AG04450 (cell line): ENCODE data around the gene STK26. TPM values are rescaled to one million over a fixed set of nuclear protein-coding genes. Genes with fewer than 3 reads are reported as not detected.
"Not testable (repeated sequence)": the region's sequence is repeated elsewhere in the genome, so short reads cannot be mapped to it uniquely, and the experiment has no call there.

ENCODE experiments used
- CTCF ChIA-PET: fragments of 300-600, 350-600 bp; formaldehyde crosslinking; extraction: SDS; loops from one replicate; lab custom pipeline; 2022; ENCODE audit warnings: antibody characterized with exemption, inconsistent platforms; lab: Charles Lee
- POLR2A ChIA-PET: fragments of 350-600 bp; formaldehyde crosslinking; extraction: SDS; loops from one replicate; lab custom pipeline; 2021; ENCODE audit warnings: antibody characterized with exemption, inconsistent platforms; lab: Yijun Ruan, JAX
- DNase-seq: peaks from one replicate; pipeline ENCODE4 v3.0.0-alpha.2; 2011; ENCODE audit warnings: low read depth, low spot score
- H3K27ac ChIP-seq: one replicate; pipeline ENCODE4 v1.5.1; 2012; ENCODE audit warnings: low read depth, low read length, control low read depth
- H3K27me3 ChIP-seq: one replicate; pipeline ENCODE4 v1.6.0; 2012; ENCODE audit warnings: low read length; ENCODE audit not compliant: control insufficient read depth, insufficient read depth
- H3K4me3 ChIP-seq: 2 replicates; pipeline ENCODE4 v1.5.1; 2011; ENCODE audit warnings: mild to moderate bottlenecking, low read depth, low read length, control low read depth
- H3K9me3 ChIP-seq: 2 replicates; pipeline ENCODE4 v1.5.1; 2012; ENCODE audit warnings: low read length; ENCODE audit not compliant: control insufficient read depth, insufficient read depth
- CTCF ChIP-seq: IDR thresholded peaks from 2 replicates; pipeline ENCODE4 v1.5.1; 2011; ENCODE audit warnings: low read depth, low read length, control low read depth, inconsistent platforms
- polyA plus RNA-seq: library from polyadenylated mRNA; depleted of rRNA; stranded (reverse); fragments of >200 nt; gene quantifications from 2 replicates; pipeline ENCODE4 v1.2.3, GENCODE V29; 2011

Gene STK26
- polyA plus RNA-seq, 1 experiment, result 0.61 TPM

- POLR2A ChIA-PET, result no interaction called here
These were observed 20.9 kb downstream of the STK26 start for GRCh38 chrX:132043977-132044376.

GRCh38 chrX:132044953-132045352, 21.9 kb downstream of the STK26 start:
- Histone ChIP-seq H3K27ac (no peak overlapping the region), H3K27me3 (no peaks in the 10 kb centered on the region), H3K4me3 (no peak overlapping the region), H3K9me3 (no peaks in the 10 kb centered on the region)
- ChIA-PET CTCF (no interaction called here), POLR2A (no interaction called here)
- DNase-seq, result no peak
- no peak for TF ChIP-seq CTCF

More at GRCh38 chrX:132043977-132044376, 20.9 kb downstream of the STK26 start:
- Histone ChIP-seq H3K27ac (no peak overlapping the region), H3K9me3 (no peaks in the 10 kb centered on the region), H3K27me3 (no peaks in the 10 kb centered on the region), H3K4me3 (no peak overlapping the region)
- no peak for DNase-seq
- no peak for TF ChIP-seq CTCF
- CTCF ChIA-PET, result no interaction called here

GRCh38 chrX:132045456-132045855, 22.4 kb downstream of the STK26 start:
- CTCF ChIA-PET, result no interaction called here
- POLR2A ChIA-PET, result no interaction called here
- Histone ChIP-seq H3K4me3 (no peak overlapping the region), H3K27me3 (no peaks in the 10 kb centered on the region), H3K27ac (no peak overlapping the region), H3K9me3 (no peaks in the 10 kb centered on the region)
- no peak for DNase-seq
- TF ChIP-seq CTCF, result no peak

- ChIA-PET POLR2A (no interaction called here), CTCF (no interaction called here)
- no peak overlapping the region for H3K4me3 ChIP-seq
- no peak for TF ChIP-seq CTCF
- no peak overlapping the region for H3K27ac ChIP-seq
- no peak for DNase-seq
- no peaks in the 10 kb centered on the region for H3K9me3 ChIP-seq
- H3K27me3 ChIP-seq, result no peaks in the 10 kb centered on the region
These were observed 23.4 kb downstream of the STK26 start for GRCh38 chrX:132046533-132046932.

GRCh38 chrX:132051778-132052177, 28.7 kb downstream of the STK26 start:
- H3K9me3 ChIP-seq, CTCF ChIA-PET, DNase-seq, POLR2A ChIA-PET, H3K4me3 ChIP-seq, H3K27me3 ChIP-seq, H3K27ac ChIP-seq: not testable (repeated sequence)

GRCh38 chrX:132058050-132058449, 34.9 kb downstream of the STK26 start:
- Histone ChIP-seq H3K27ac (no peak overlapping the region), H3K4me3 (no peak overlapping the region), H3K9me3 (no peaks in the 10 kb centered on the region), H3K27me3 (no peaks in the 10 kb centered on the region)
- TF ChIP-seq CTCF, result no peak
- CTCF ChIA-PET, result no interaction called here
- DNase-seq, result no peak
- POLR2A ChIA-PET, result no interaction called here
